ENCODE results near the gene ULK1.

ULK1 gene

DNA sequence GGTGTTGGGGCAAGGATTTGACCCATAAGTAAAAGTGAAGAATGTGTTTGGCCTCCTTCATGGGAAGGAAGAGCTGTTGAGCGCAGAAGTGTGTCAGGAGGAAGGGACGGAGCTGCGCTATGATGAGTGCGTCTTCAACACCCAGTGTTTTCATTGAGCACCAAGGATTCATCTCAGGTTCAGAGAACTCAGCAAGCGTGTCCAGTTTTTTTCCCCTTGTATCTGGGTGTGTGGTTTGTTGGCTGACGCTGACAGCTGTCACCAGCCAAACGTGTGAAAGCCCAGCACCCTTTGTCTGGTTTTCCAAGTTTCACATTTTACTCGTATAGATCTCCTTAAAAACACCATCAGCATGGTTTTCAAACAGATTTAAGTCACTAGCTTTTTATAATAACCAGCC, 67.6 kb downstream of the ULK1 start:
- TF ChIP-seq POLR2AphosphoS5 (IDR thresholded peaks at IDR 0.05; ENCODE audit: low read depth, low read length) (no peak), PAX5 (IDR thresholded peaks at IDR 0.05; ENCODE audit: insufficient read depth, low read length, severe bottlenecking) (peak; percentile 41)
- no peak for FAIRE-seq
- DNase-seq (ENCODE audit: insufficient read length, low spot score), result no peak

DNA sequence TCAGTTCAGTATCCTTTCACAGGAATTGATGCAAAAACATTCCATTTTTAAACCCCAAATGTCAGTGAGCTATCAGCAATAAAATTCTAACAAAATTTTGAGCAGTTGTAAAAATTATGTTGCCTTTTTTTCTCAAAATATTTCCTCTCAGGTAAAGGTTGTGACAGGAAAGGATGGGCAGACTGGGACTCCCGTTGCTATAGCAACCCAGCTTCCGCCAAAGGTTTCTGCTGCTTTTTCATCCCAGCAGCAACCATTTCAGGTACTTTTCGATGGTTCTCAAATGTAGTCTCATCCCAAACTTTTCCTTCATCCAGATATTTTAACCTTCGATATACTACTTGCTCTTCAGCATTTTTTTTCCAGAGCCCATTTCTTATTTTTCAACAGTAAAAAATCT, 69.0 kb downstream of the ULK1 start:
- TF ChIP-seq PAX5 (IDR thresholded peaks at IDR 0.05; ENCODE audit: insufficient read depth, low read length, severe bottlenecking) (no peak), POLR2AphosphoS5 (IDR thresholded peaks at IDR 0.05; ENCODE audit: low read depth, low read length) (no peak), TAF1 (IDR thresholded peaks at IDR 0.05; ENCODE audit: low read depth, low read length) (no peak), POU2F2 (IDR thresholded peaks at IDR 0.05; ENCODE audit: low read depth, low read length) (no peak), POLR2A (IDR thresholded peaks at IDR 0.05; ENCODE audit: low read depth, low read length) (no peak), SPI1 (IDR thresholded peaks at IDR 0.05; ENCODE audit: low read depth, low read length) (no peak)
- DNase-seq (ENCODE audit: insufficient read length, low spot score) (no peak), FAIRE-seq (no peak)

- no peak for FAIRE-seq
- no peak for TF ChIP-seq TAF1 (IDR thresholded peaks at IDR 0.05; ENCODE audit: low read depth, low read length)
- no peak for TF ChIP-seq POLR2AphosphoS5 (IDR thresholded peaks at IDR 0.05; ENCODE audit: low read depth, low read length)
- no peak for TF ChIP-seq SPI1 (IDR thresholded peaks at IDR 0.05; ENCODE audit: low read depth, low read length)
- no peak for TF ChIP-seq POLR2A (IDR thresholded peaks at IDR 0.05; ENCODE audit: low read depth, low read length)
- TF ChIP-seq PAX5 (IDR thresholded peaks at IDR 0.05; ENCODE audit: insufficient read depth, low read length, severe bottlenecking), result no peak
- TF ChIP-seq POU2F2 (IDR thresholded peaks at IDR 0.05; ENCODE audit: low read depth, low read length), result no peak
Observed at GRCh38 chr12:131965073-131965472, 70.7 kb downstream of the ULK1 start.

DNA sequence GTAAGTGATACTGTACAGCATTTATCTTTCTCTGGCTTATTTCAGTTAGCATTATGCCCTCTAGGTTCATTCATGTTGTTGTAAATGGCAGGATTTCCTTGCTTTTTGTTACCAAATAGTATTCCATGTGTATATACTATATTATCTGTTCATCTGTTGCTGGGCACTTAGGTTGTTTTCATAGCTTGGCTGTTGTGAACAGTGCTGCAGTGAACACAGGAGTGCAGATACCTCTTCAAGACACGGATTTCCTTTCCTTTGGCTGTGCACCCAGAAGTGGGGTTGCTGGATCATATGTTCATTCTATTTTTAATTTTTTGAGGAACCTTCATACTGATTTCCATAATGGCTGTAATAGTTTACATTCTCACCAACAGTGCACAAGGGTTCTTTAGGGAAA, 76.8 kb downstream of the ULK1 start:
- TF ChIP-seq SPI1 (IDR thresholded peaks at IDR 0.05; ENCODE audit: low read depth, low read length) (no peak), POLR2AphosphoS5 (IDR thresholded peaks at IDR 0.05; ENCODE audit: low read depth, low read length) (no peak), POU2F2 (IDR thresholded peaks at IDR 0.05; ENCODE audit: low read depth, low read length) (no peak), PAX5 (IDR thresholded peaks at IDR 0.05; ENCODE audit: insufficient read depth, low read length, severe bottlenecking) (no peak), TAF1 (IDR thresholded peaks at IDR 0.05; ENCODE audit: low read depth, low read length) (no peak), POLR2A (IDR thresholded peaks at IDR 0.05; ENCODE audit: low read depth, low read length) (no peak)
- no peak for FAIRE-seq
- DNase-seq (ENCODE audit: insufficient read length, low spot score), result no peak

More at GRCh38 chr12:131965073-131965472, 70.7 kb downstream of the ULK1 start:
- no peak for DNase-seq (ENCODE audit: insufficient read length, low spot score)
